Smooth muscle cell of the coronary artery (primary cell): ENCODE measurements around the gene TTC32. TPM values are rescaled to one million over a fixed set of nuclear protein-coding genes. Genes with fewer than 3 reads are reported as not detected.

Experiments used
- total RNA-seq: library from RNA; depleted of rRNA; stranded (reverse); fragments of >200 nt; gene quantifications from 2 replicates; pipeline ENCODE4 v1.2.3, GENCODE V29; 2014; ENCODE audit warnings: low replicate concordance

TTC32 gene
- total RNA-seq, result 3.0 and 3.3 TPM in 2 replicates

GRCh38 chr2:19901442-19902215, at the start of gene TTC32:
TSS of gene TTC32 (minus strand) at chr2:19901983. CDS start at chr2:19901854, 129 bp downstream.

Other genes starting within 250 kb of the TTC32 start
- 9.8 and 12.2 TPM in 2 replicates for gene WDR35, start 88.1 kb upstream of the TTC32 start, total RNA-seq
- 0.23 and 1.1 TPM in 2 replicates for gene MATN3, start 110.7 kb upstream of the TTC32 start, total RNA-seq
- 121 and 361 TPM in 2 replicates for gene LAPTM4A, start 149.6 kb upstream of the TTC32 start, total RNA-seq